Middle frontal gyrus (tissue), 1 donor: Measurements from ENCODE around the gene CIDEA.
"Not testable (repeated sequence)": the region's sequence is repeated elsewhere in the genome, so short reads cannot be mapped to it uniquely, and the experiment has no call there.

ENCODE experiments used
- DNase-seq: peaks from one replicate; pipeline ENCODE4 v3.0.0-alpha.2; 2015; ENCODE audit warnings: low spot score; ENCODE audit errors: extremely low spot score

Gene CIDEA

DNA sequence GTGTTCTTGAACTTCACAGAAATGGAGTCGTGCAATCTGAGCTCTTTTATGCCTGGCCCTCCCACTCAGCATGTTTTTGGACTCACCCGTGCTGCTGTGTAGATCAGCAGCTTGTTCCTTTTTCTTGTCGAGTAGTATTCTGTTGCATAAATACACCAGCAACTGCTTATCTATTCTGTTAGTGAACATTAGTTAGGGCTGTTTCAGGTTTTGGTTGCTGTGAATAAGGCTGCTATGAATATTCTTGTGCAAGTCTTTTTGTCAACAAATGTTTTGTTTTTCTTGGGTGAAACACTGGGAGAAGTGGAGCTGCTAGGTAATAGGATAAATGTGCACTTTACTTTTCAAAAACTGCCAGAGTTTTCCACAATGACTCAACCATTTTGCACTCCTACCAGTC is 15.3 kb upstream of the CIDEA start:
- DNase-seq, result no peak

DNA sequence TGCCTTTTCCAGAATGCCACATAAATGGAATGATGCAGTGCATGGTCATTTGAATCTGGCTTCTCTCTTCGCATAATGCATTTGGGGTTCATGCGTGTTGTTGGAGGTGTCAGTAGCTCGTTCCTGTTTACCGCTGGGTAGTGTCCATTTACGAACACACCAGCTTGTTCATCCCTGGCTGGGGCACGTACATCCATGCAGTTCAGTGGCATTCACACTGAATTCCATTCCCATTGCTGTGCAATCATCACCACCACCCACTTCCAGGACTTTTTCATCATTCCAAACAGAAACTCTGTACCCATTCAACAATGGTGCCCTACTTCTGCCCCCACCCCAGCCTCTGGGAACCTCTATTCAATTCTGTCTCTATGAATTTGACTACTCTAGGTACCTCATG is 14.7 kb upstream of the CIDEA start:
- no peak for DNase-seq

DNA sequence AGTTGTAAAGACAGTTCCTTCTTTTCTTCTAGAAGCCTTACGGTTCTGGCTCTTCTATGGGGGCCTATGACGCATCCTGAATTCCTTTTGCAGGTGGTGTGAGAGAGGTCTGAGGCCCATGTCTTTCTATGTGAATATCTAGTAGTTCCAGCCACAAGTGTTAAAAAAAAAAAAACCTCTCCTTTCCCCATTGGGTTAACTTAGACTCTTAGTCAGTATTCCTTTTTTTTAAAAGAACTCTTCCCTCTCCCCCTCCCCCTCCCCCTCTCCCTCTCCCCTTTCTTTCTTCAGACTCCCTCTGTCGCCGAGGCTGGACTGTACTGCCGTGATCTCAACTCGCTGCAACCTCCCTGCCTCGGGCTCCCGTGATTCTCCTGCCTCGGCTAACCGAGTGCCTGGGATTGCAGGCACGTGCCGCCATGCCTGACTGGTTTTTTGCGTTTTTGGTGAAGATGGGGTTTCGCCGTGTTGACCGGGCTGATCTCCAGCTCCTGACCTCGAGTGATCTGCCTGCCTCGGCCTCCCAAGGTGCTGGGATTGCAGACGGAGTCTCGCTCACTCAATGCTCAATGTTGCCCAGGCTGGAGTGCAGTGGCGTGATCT is 11.4 kb upstream of the CIDEA start:
- DNase-seq, result no peak

DNA sequence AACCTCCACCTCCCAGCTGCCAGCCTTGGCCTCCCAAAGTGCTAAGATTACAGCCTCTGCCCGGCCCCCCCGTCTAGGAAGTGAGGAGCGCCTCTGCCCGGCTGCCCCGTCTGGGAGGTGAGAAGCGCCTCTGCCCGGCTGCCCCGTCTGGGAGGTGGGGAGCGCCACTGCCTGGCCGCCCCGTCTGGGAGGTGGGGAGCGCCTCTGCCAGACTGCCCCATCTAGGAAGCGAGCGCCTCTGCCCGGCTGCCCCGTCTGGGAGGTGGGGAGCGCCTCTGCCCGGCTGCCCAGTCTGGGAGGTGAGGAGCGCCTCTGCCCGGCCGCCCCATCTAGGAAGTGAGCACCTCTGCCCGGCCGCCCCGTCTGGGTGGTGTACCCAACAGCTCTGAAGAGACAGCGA is 10.9 kb upstream of the CIDEA start:
- DNase-seq, result not testable (repeated sequence)

DNA sequence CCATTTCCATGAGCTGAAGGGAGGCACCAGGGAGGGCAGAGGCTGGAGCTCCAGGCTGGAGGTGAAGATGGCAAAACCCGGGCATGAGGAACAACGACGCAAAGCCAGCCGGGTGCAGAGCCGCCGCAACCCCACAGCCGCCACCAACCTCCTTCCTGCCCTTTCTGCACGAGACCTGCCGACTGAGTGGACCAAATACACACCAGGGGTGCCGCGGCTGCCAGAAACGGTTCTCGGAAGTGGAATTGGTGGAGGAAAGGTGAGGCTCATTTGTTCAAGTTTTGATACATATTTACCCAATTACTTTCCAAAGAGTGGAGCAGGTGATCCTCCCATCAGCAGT is 8.4 kb upstream of the CIDEA start:
- DNase-seq, result no peak

DNA sequence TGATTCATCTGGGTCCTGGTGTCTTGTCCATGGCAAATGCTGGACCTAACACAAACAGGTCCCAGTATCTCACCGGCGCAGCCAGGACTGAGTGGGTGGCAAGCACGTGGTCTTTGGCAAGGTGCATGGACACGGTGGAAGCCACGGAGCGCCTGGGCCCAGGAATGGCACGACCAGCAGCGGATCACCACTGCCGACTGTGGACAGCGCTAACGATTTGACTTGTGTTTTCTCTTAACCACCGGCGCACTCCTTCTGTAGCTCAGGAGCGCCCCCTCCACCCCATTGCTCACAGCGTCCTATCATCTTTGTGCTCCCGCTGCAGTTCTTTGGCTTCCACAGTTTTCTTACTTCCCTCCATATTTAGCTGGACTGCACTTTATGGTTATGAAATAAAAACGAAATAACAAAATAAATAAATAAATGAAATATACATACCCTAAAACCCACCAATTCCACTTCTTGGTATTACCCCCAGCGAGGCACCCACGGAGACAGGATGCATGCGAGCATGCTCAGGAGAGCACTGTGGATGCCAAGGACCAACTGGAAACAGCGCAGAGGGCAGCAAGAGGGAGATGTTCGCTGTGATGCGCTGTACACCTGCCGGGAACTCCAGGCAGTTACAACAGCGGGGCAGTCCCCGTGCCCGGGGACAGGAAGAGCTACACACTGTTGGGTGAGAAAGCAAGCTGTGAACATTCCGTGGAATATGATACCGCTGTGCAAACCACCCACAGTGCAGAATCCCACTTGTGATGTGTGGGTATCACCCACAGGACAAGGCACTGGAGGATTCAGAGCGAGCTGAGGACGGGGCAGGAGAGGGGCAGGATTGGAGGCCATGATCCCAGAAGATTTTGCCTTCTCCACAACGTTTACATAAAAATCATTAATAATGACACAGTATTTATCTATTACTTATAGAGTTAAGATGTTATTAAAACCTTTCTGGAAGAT is 7.0 kb upstream of the CIDEA start:
- no peak for DNase-seq

DNA sequence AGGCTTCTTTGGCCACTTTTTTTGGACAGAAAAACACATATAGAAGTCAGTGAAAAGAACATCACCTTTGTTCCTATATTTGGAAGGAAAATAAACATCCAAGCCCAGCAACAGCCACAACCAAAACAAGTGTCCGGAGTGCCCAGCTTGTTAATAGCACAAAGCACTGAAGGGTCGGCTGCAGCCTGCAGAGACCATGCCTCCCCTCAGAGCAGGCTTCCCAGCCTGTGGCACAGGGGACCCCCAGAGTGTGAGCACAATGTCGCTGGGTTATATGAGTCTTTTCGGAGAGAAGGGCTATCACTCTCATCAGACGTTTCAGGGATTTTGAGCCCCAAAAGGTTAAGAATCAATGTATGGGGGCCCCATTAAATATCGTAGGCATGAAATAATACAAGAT is 6.2 kb upstream of the CIDEA start:
- no peak for DNase-seq

DNA sequence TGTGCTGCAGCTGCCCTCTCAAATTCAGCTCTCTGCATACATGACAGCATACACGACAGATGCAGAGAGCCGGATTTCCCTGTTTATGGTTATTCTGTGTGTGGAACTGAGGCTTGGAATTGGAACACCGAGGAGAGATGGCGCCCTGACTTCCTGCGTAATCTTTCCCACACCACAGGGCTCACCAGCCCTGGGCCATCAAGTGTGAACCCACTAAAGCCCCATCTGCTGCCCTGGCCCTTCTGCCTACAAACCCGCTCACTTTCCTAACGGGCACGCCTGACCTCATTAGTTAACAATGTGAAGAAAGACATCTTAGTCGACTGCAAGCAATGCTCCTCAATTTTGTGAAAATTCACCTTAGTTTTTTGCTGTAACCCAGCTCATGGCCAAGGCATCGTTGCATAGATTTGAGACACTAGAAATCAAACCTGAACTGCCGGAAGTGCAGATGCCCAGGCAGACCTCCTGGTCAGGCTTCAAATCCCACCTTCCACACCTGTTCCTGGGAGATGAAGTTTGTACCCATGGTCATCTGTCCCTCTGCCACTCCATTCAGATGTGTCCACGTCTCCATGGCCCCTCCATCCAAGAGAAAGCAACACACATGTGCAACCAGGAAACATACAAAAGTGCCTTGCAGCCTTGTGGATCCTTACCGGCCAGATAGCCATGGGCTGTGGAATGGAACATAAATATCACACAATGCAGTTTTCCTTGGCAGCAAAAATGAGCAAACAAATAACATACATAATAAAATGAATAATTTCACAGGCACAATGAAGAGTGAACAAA is 5.0 kb upstream of the CIDEA start:
- DNase-seq, result no peak

DNA sequence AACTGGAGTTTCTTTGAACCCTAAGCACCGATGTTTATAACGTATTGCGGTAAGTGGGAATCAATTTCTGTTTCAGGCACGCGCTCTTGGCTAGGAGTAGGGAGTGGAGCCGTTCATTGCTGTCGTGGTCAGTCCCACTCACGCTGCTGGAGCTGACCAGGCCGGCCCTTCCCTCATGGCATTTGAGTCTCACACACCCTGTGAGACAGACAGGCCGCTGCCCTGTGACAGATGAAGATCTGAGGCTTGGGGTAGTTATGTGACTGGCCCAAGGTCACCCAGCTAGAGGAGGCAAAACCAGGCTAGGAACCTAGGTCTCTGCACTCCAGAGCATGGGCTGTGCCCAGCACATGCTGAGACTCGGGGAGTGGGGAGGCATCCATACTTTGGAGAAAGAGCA is 2.9 kb upstream of the CIDEA start:
- no peak for DNase-seq

DNA sequence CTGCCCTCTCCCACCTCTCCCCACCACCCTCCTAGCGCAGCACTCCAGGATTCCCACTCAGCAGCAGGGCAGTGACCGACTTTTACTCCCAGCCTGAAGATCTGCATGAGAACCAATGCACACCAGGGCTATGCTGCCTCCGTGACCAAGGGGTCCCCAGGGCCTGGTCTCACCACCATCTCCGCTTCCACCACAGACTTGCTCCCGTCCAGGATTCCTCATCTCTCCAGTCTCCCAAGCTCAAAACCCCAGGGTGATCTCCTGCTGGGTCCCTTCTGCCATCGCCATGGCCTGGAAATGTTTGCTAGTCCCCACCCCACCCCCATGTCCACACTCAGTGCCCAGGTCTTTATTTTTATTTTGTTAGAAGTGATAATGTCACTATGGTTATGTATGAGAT is 2.1 kb upstream of the CIDEA start:
- no peak for DNase-seq

DNA sequence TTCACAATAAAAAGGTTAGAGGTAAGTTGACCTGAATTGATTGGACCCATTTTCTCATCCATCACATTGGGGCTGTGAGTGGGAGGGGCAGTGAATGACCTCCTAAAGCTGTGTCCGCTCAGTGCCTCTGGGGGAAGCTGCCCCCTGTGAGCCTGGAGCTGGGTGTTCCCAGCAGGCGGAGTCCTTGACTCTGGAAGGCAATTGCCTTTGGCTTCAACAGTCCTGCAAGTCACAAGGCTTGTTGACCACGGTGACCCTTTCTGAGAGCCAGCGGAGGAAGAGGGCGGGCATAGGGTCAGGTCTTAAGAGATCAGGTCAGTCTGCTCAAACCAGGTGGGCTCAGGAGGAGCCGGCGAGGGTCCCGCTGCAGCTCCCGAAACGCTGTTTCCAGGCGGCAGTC is 1.1 kb upstream of the CIDEA start:
- no peak for DNase-seq

DNA sequence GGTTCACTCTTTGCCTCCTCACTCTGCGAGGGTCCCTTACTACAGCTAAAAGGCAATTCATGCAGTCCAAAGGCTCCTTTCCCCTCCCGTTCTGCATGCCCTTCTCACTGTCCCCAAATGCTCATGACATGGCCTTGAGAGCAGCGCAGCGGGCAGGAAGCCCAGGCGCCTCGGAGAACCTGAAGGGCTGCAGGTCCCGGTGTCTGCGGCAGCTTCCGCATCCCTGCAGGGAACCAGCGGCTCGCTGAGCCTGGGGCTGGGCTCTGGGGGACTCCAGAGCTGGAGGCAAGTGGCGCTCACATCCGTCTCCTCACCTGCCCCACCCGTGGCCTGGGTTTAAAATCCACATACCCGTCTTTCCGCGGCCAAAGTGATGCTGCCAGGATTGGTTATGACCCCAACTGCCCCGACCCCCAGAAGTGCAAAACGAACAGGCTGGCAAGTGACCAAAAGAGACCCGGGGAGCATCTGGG is 462 bp upstream of the CIDEA start:
- DNase-seq, result no peak

DNA sequence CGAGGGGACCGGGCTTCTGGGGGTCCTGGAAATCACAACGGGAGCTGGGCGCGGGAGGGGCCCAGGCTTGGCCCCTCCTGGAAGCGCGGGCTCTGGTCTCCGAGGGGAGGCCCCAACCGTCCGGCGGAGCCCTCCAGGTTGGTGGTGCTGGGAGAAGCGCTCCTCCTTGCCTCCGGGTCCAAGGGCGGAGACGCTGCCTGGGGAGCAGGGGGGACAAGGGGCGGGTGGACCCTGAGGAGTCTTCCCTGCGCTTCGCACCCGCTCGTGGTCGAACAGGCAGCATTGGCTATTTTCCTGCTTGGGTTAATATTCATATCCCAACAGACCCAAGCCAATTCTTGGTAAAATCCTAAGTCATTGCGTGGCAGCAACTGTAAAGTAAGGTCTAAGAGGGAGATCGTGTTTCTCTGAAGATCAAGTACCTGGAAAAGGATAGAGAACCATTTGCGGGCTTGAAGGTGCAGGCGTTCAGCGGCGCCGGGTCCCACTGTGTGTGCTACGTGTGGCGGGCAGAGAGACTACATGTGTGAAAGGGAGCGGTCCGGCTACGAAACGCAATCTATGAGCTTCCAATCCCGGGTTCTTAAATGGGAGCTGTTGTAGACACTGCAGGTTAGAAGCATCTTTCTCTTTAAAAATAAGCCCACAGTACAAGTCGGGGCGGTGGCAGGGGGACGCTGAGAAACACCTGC is 805 bp downstream of the CIDEA start:
- no peak for DNase-seq

DNA sequence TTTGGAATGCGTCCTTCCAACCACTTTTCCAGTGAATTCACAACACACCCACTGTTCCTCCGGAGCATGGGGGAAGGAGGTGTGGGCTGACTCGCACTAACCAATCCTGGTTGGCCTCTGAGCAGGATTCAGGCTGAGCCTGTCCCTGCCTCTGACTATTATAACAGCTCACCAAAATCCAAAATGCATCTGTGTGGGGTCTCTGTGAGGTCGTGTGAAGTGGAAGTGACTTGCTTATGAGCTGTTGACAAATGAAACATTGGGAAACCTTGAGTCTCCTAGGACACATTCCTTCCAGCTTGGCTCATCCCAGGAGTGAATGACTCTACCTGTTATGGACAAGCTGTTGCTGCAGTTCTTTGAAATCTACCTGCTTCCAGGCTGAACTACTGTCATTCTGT is 1.5 kb downstream of the CIDEA start:
- DNase-seq, result no peak

DNA sequence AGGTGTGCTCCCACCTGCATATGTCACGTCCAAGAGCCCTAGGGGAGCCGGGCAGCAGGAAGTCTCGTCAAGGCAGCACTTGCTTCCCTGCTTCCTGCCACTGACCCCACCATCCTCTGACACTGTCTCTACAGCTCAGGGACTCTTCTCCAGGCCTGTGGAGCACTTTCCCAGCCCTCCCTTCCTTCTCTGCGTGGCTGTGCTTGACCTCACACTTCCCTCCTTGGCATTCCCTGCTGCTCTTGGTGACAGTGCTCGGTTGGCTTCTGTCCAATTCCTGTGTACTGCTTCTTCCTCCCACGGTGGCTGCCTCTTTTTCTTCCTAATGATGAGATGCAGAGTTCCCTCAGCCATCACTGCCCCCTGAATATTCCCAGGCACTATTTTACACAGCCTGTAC is 2.8 kb downstream of the CIDEA start:
- DNase-seq, result no peak

DNA sequence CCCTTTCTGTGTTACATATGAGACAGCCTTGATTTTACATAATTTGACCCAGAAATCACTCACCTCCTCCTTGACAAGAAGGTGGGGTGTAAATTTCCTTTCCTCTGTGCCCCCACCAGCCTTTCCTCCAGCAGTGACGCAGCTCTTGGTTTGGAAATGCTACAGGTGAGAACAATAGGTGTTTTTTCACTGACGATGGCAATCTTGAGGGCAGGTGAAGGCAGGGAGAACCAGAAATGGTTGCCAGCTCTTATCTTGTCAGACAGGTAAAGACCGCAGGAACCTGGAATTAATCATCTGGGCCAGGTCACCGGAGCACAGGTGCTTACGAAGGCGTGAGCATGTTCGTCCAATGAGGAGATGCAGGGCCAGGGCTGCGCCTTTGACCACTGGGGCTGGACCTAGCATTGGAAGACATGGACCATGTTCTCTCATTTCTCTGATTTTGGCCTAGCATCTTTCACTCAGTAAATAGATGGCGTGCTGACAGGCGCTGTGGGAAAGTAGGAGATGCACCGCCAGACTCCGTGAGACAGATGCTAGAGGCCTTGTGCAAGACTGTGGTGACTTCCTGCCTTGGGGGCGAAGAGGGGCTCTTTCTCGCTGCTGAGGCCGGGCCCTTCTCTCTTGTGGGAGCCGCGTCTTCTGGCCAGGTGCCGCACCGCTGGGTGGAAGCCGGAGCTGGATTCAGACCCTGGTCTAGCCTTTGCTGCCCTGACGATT is 4.0 kb downstream of the CIDEA start:
- no peak for DNase-seq

DNA sequence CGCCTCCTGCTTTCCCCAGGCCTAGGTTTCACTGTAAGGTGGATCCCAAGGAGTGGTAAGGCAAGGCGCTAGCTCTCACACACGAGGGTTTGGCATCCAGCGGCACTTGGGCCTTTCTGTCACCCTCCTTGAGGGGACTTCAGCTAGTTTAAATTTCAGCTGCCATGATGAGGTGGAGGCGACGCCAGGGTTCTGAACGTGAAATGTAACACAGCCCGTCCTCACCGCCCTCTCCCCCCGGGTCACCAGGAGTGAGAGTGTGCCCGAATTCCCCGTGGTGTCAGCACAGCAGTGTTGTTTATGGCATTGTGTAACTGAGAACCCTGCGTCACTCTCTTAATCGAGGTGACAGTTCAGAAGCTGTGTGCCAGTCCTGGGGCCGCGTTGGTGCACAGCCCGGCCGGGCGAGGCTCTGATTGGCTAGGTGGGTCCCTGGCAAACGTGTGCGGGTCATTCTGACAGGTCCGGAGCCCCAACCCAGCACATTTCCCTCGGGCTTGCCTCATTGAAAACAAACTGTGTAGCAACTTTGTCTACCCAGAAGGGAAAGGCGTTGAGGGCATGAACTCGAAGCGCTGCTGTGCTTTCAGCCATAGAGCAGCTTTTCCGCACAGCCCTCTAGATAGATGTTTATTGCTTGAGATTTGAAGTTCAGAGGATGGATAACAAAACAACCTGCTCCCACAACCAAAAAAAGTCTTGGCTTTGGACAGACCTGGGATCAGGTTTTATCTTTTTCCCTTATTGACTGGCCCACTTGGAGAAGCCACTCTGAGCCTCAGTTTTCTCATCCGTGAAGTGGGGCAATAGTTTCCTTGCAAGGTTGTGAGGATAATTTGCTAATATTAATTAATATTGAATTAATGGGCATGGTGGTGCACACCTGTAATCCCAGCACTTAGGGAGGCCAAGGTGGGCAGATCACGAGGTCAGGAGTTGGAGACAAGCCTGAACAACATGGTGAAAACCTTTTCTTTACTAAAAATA is 4.9 kb downstream of the CIDEA start:
- no peak for DNase-seq

DNA sequence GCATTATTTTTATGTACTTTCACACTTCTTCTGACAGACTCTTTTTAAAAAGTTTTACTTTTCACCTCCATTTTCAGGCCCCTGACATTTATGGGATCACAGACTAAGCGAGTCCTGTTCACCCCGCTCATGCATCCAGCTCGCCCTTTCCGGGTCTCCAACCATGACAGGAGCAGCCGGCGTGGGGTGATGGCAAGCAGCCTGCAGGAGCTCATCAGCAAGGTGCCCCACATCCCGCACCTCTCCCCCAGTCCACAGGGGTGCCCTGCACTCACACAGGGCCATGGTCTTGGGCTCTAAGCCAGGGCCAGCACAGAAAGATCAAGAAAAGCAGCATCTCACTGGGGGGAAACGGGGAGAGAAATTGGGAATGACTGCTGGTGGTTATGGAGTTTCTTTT is 8.6 kb downstream of the CIDEA start:
- DNase-seq, result no peak

DNA sequence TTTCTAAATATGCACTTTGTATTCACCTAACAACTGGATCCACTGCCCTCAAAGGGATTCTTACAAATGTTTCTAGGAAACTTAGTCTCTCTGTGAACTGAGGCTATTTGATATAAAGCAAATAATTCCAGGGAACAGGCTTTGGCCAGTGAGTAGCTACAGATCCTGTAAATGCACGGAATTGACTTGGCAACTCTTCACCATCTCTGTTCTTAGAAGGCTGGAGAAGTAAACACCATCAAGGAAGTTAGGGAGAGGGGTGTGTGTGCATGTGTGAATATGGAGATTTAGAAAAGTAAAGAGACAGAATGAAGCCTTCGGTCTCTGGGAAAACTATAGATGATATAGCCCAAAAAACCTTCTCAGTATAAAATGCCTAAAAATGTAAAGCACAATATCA is 10.7 kb downstream of the CIDEA start:
- DNase-seq, result no peak
